HG03135 (cell line): ENCODE data around the gene MGST3.
"Not testable (repeated sequence)": the region's sequence is repeated elsewhere in the genome, so short reads cannot be mapped to it uniquely, and the experiment has no call there.

Experiments
- ATAC-seq: cut with Tn5 transposase; IDR thresholded peaks from one replicate; pipeline ENCODE4 v1.9.1; 2021; ENCODE audit warnings: mild to moderate bottlenecking, moderate library complexity; ENCODE audit not compliant: unreplicated experiment

The MGST3 gene

GRCh38 chr1:165695031-165695430, 64.0 kb downstream of the MGST3 start:
- ATAC-seq = no peak

- ATAC-seq = no peak
Observed at GRCh38 chr1:165696625-165697100, 65.6 kb downstream of the MGST3 start.

- ATAC-seq = no peak
Observed at GRCh38 chr1:165697491-165697880, 66.5 kb downstream of the MGST3 start.

GRCh38 chr1:165697881-165698760, 67.1 kb downstream of the MGST3 start, which contains the start of gene ALDH9A1:
Gene ALDH9A1, minus strand, starts transcription at chr1:165698562. Its CDS starts 4 bp downstream, at chr1:165698558.
- peak; percentile 91 for ATAC-seq

GRCh38 chr1:165698761-165699052, 67.7 kb downstream of the MGST3 start:
- peak; percentile 1 for ATAC-seq

GRCh38 chr1:165699577-165699976, 68.5 kb downstream of the MGST3 start:
- no peak for ATAC-seq

- not testable (repeated sequence) for ATAC-seq
Observed at GRCh38 chr1:165701922-165702321, 70.9 kb downstream of the MGST3 start.

- no peak for ATAC-seq
Observed at GRCh38 chr1:165703648-165704047, 72.6 kb downstream of the MGST3 start.
